HPDE6-E6E7 (cell line): ENCODE measurements around the gene DNAJB6.
A peak's percentile ranks its signal among the peaks of the same experiment; 100 is the strongest.
"Not testable (repeated sequence)": the region's sequence is repeated elsewhere in the genome, so short reads cannot be mapped to it uniquely, and the experiment has no call there.

ENCODE experiments used
- DNase-seq: peaks from one replicate; pipeline ENCODE4 v3.0.0; 2011; ENCODE audit warnings: missing footprints; ENCODE audit errors: extremely low spot score

DNAJB6 gene

DNA sequence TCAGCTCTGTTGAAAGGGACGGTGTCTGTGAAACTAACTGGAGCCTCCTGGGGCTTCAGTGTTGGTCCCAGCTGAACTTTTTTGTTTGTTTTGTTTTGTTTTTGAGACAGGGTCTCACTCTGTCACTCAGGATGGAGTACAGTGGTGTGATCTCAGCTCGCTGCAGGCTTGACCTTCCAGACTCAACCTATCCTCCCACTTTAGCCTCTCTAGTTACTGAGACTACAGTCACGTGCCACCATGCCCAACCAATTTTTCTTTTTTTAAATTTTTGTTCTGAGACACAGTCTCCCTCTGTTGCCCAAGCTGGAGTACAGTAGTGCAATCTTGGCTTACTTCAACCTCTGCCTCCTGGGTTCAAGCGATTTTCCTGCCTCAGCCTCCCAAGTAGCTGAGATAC, 13.4 kb upstream of the DNAJB6 start:
- DNase-seq: no peak

DNA sequence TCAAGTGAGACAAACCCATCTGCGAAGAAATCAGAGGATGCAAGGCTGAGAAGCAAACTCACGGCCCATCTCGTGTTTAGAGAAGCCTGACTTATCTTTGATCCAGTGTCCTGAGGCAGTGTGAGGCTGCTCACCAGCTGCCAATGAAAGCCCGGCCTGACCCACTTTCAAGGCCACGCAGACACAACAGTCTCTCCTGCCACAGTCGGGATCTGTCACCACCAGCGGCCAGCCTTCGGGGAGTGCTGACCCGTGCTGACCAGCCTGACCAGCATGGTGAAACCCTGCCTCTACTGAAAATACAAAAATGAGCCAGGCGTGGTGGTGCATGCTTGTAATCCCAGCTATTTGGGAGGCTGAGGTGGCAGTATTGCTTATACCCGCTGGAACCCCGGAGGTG, 7.4 kb upstream of the DNAJB6 start:
- DNase-seq: no peak

DNA sequence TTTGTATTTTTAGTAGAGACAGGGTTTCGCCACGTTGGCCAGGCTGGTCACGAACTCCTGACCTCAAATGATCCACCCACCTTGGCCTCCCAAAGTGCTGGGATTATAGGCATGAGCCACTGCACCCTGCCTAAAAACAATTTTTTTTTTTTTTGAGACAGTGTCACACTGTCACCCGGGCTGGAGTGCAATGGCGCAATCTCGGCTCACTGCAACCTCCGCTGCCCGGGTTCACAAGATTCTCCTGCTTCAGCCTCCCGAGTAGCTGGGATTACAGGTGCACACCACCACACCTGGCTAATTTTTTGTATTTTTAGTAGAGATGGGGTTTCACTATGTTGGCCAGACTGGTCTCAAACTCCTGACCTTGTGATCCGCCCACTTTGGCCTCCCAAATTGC, 6.2 kb upstream of the DNAJB6 start:
- not testable (repeated sequence) for DNase-seq

DNA sequence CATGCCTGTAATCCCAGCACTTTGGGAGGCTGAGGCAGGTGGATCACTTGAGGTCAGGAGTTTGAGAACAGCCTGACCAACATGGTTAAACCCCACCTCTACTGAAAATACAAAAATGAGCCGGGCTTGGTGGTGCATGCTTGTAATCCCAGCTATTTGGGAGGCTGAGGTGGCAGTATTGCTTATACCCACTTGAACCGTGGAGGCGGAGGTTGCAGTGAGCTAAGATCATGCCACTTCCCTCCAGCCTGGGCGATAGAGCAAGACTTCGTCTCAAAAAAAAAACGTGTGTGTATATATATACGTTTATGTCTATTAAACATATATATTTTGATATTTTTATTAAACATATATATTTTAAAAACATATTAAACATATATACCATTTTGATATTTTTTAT, 5.8 kb upstream of the DNAJB6 start:
- not testable (repeated sequence) for DNase-seq

DNA sequence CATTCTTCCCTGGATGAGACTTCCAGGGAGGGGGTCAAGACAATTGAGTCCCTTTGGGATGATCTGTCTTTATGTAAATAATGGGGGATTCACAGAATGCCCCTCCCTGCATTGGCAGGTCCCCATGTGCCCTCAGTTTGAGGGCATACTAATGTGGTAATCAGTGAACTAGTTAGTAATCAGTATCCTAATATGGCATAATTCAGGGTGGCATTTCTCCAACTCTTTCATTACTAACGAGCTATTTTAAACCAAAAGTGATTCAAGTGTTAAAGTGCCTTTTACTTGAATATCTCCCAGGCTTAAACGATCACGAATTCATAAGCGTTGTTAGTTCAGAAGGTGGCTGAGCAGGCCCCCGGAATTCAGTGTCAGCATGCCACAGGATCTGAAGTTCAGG, 1.6 kb upstream of the DNAJB6 start:
- DNase-seq: no peak

DNA sequence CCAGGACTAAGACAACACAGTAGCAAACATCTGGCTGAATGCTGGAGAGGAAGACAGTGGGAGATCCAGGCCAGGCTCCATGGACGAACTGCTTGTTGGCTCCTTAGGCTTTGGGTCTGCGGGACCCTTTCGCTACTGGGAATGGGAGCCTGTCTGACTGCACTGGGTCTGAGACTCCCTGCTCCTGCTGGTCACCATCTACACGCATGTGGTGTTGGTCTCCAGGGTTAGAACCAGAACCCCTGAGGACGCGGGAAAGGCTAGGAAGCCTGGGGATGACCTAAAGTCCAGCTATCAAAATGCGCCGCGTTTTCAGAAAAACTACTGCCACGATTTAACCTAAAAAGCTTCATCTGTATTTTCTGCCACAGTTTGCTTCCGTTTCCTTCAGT, 817 bp upstream of the DNAJB6 start:
- DNase-seq: no peak

DNA sequence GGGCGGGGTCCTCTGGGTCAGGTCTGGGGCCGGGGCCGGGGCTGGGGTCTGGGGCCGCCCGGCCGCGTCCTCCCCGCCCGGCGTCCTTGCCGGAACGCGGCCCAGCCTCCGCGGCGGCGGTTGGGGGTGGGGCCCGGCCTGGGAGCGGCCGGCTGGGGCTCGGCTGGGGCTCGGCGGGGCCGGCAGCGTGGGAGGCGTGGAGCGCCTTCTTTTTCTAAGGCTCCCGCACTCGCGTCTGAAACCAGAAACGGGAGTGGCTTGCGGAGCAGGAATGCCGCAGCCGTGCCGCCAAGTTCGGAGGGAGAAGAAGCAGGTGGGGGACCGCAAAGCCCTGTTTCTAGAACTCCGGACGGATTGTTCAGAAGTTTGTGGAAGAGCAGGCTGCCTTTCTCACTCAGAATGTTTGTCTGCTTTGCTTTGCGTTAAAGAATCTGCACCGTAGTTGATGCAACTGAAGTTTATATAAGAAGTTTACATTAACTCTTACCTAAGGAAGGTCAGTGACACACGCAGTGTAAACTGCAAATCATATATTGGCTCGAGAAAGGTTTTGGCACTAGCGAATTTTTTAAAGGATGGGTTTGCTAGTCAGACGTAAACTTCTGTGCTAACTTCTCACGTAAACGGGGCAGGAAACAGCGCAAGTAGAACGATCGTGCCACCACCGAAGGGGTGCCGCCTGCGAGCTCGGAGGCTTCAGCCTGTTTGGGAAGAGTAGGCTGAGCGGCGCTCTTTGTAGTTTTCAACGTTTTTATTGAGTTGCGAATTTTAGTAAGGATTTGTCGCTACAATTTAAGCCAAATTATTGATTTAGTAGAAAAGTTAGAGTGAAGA, 729 bp downstream of the DNAJB6 start:
- DNase-seq: peak; percentile 46

DNA sequence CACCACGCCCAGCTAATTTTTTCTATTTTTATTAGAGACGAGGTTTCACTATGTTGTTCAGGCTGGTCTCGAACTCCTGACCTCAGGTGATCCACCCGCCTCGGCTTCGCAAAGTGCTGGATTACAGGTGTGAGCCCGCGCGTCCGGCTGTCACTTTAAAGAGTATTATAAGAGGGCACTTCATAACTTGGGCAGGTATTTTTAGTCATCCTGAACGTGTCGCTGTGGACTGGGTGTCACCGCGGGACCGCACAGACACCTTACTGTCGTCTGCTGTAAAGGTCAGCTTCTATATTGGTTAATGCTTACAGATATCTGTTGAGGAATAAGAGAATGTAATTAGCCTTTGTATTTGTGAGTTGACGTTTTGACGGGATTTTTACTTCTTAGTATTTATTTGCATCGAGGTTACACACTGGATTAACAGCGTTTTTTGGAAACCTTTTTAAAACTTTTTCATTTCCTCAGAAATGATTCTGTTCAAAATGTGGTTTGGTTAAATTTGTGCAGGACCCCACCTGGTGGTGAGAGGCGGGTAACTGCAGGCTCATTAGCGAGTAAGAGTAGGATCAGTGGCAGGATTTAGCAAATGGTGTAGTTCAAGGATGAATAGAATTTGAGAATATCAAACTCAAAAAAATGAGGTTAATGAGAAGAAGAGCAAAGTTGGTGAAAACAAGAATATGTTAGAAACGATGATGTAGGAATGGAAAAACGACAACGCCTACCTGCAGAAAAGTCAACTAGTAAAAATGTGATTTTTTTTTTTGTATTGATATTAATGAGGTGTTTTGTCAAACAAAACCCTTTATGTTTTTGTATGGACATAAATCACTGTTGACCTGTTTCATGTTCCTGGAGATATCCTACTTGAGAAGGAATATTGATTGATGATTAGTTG, 3.2 kb downstream of the DNAJB6 start:
- peak; percentile 43 for DNase-seq

DNA sequence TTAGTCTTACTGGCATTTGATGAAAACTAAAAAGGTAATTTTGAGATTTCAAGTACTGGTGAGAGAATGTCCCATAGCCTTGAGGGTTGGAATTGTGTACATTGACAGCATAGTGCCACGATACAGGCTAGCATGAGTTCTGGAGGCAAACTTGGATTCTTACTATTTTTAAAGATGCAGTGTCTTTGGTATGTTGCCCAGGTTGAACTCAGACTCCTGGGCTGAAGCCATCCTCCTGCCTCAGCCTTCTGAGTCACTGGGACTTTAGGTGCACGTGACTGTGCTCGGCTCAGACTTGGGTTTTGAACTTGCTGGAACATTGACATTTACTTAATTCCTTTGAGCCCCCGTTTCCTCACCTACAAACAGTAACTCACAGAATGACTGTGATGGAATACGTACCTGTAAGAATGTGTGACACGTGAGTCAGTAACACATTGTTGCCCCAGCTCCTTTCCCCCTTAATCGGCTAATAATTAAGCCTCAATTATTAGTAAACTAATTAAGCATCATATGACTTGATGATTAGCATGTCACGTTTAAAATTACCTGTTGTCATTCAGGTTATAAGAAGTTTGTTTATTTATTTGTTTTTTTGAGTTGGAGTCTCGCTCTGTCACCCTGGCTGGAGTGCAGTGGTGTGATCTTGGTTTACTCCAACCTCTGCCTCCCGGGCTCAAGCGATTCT, 10.6 kb downstream of the DNAJB6 start:
- peak; percentile 37 for DNase-seq

DNA sequence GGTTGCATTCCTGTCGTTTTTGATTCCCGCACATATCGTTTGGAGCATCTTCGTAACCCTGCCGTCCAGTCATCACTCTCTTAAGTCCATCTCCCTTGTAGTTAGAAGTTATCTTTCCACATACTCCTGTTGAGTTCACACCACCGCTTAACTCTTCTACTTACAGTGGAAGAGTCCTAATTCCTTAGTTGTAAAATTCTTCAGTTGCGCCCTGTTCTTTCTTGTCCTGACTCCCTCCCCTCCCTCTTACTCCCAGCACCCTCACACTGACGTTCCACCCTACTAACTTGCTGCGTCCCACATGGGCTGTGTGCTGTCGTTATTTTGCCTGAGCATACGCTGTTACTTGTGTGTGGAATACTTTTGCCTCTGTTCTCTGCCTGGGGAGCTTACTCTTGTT, 11.7 kb downstream of the DNAJB6 start:
- DNase-seq: no peak

DNA sequence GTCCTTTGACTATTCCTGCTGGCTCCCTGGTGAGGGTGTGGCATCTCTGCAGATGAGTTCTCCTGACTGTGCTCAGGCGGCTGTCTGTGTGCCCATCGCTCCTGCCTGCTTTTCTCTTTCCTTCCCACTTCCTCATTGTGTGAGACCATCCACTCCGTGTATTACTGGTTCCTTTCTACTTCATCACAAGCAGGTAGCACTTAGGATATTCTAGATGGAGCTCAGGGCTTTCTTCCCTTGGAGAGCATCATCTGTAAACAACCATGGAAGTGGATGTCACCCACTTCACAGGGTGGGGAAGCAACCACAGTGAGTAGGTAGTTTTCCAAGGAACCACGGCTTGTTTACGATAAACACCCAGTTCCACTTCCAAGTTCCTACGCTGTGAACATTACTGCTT, 15.7 kb downstream of the DNAJB6 start:
- DNase-seq: no peak

DNA sequence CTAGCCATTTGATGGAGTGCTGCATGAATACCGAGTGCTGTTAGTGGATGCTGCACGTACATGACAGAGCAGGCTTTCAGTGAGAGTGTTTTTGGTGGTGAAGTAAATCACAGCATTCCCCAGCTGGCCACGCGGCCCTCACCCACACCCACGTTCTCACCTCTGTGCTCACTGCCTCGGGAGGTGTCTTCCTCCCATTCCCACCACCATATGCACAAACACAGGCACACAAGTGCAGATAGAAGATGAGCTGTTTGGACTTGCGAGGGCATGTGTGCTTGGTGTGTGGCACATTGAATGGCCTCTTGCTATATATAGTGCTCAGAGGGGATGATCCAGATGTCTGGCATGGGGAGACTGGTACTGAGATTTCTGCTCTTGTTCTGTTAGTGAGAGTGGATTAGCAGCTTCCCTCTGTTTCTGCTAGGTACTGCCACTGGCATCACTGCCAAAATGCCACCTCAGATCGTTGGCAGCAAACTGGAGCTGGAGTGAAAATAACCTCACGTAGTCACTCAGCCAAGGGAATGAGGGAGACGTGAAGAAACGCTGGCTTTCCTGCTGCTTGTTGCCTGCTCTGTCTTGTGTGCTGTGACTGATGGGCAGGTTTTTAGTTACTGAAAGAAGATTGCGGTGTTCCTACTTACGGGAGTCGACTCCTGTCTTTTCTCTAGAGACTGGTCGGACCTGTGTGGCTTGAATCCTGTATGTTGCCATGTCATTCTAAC, 19.1 kb downstream of the DNAJB6 start:
- peak; percentile 47 for DNase-seq

DNA sequence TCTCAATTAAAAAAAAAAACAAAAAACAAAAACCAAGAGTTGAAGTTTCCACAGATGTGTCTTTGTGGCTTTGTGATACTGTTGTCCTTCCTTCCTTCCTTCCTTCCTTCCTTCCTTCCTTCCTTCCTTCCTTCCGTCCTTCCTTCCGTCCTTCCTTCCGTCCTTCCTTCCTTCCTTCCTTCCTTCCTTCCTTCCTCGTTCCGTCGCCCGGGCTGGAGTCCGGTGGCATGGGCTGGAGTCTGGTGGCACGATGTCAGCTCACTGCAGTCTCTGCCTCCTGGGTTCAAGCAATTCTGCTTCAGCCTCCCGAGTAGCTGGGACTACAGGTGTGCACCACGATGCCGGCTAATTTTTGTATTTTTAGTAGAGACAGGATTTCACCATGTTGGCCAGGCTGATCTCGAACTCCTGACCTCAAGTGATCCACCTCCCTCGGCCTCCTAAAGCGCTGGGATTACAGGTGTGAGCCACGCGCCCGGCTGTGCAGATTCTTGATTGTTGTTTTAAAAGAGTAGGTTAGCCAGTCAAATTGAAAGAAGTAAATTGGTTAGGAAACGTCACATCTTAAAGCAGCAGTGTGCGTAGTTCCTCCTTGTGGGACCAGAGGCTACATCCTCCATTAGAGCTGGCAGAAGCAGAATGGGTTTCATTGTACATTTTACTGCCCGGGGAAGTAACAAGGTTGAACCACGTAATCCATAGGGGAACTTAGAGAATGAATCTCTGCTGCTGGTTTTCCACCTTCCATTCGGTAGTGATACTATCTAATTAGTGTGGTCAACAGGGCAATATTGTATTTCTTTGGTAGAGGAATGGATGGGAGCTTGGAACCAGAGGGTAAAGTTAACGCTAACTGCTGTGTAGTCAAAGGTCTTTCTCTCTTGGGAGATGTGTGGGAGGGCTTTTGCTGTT, 20.6 kb downstream of the DNAJB6 start:
- DNase-seq: no peak

DNA sequence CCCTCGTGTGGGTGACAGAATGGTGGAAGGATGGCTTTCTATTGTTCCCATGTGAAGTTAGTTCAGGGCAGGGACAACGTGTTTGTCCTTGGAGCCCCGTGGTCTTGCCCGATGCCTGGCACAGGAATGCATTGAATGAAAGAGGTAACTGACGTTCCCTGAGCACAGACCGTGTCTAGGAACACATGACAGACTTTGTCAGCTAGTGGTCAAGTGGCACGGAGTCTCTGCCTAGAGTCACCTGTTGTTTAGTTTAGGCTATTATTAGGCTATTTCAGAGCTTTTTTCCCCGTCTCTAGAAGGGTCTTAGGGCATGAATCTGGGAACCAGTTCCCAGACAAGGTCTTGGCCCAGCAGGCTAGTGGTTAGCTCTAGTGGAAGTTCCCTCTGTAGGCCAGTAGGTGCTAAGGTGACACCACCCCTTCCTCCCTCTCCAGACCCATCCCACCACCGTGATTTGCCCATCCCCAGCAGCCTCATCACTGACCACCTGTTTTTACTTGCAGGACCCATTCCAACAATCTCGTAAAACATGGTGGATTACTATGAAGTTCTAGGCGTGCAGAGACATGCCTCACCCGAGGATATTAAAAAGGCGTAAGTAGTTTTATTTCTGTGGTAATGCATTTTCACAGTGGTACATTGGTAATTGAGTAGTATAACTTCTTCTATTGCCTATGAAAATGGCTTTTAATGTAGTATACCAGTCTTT, 21.4 kb downstream of the DNAJB6 start:
- no peak for DNase-seq

DNA sequence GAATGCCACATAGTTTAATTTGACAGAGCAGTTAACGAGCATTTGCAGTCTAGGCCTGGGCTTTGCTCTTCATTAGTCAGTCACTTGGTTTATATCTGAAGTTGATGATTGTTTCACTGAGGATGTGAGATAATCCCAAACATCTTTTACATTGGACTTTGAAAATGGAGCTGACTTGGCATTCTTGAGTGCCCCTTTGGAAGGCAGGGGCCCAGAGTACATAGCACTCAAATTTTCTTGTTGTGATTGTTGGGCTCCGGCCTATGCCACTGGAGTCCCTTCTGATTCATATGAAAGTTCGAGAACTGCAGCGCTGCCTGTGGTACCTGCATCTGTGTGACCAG, 21.9 kb downstream of the DNAJB6 start:
- no peak for DNase-seq

DNA sequence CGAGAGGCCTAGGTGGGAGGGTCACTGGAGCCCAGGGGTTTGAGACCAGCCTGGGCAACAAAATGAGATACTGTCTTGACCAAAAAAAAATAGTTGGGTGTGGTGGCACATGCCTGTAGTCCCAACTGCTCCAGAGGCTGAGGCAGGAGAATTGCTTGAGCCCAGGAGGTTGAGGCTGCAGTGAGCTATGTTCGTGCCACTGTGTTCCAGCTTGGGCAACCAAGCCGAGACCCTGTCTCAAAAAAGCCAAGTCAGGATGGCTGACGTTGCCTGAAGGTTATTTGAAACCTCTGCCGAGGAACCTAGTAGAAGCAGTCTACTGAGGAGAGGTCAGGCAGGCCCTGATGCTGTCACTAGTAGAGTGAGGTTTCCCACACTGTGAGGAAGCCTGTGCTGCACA, 22.8 kb downstream of the DNAJB6 start:
- DNase-seq: no peak

DNA sequence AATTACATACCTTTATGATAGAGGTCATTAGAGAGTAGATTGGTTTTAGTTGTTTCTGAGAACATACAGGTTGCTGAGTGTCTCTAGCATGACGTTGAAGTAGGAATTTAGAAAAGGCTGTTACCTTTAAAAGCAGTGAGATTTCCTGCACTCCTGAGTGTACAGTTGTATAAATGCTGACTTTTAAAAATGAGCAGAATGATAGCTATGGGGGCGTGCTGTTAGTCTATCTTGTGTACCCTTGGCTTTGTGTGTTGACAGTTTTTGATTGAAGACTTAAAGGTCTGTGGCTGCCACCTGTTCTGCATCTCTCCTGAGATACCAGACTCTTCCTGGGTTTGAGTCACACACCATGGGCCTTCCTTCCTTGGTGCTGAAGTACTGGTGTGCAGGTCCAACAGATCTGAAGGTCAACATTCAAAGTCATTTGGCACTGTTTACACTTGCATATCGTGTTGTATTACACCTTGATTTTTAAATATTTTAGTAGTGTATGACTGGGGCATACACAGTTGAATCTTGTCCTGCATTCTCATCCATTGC, 23.8 kb downstream of the DNAJB6 start:
- DNase-seq: no peak

DNA sequence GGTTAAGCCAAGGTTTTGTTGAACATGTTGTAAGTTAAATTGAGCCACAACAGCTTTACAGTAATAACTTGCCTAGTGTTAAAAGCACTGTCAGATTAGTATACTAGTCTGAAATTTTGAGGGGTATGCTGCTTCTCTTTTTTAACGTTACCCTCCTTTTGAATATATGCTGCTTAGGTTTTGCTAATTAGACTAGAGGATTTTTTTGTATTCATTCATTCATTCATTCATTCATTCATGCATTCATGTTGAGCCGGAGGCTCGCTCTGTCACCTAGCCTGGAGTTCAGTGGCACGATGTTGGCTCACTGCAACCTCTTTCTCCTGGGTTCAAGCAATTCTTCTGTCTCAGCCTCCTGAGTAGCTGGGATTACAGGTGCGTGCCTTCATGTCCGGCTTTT, 24.7 kb downstream of the DNAJB6 start:
- DNase-seq: no peak

DNA sequence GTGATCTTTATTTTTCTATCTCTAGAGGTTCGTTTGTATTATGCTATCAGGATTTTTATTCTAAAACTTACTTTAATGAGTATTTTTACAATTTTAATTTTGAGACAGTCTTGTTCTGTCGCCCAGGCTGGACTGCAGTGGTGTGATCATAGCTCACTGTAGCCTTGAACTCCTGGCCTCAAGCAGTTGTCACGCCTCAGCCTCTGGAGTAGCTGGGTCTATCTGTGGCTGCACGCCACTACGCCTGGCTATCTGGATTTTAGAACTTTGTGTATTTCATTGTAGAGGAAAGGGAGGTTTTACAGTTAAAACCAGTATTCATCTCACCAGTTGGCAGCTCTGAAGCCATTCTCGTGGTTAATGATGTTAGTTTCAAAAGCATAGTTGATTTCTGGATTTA, 25.9 kb downstream of the DNAJB6 start:
- no peak for DNase-seq

DNA sequence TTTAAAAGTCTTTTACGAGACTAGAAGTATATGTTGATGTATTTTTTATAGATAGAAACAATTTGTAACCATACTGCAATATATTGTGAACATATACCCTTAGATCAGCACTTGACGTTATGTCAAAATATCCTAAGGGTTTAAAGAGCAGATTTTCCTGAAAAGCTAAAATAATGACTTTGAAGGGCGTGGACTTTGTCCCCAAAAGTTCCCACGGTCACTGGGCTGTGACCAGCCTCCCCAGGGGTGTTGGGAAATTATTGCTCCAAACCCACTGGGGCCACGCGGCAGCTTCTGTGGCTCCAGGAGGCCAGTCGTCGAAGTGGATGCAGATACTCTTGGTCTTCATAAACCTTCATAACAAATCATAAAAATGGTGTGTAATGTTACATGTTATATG, 29.9 kb downstream of the DNAJB6 start:
- no peak for DNase-seq
